NCI-H524 (cell line): ENCODE data around the gene PGA4.

ENCODE experiments used
- DNase-seq, 2 experiments: peaks; one replicate each; lab custom pipeline; 2025; lab: John Stamatoyannopoulos, UW

Gene PGA4

GRCh38 chr11:61279934-61280659 is 58.0 kb downstream of the PGA4 start:
- DNase-seq, result no peak

DNA sequence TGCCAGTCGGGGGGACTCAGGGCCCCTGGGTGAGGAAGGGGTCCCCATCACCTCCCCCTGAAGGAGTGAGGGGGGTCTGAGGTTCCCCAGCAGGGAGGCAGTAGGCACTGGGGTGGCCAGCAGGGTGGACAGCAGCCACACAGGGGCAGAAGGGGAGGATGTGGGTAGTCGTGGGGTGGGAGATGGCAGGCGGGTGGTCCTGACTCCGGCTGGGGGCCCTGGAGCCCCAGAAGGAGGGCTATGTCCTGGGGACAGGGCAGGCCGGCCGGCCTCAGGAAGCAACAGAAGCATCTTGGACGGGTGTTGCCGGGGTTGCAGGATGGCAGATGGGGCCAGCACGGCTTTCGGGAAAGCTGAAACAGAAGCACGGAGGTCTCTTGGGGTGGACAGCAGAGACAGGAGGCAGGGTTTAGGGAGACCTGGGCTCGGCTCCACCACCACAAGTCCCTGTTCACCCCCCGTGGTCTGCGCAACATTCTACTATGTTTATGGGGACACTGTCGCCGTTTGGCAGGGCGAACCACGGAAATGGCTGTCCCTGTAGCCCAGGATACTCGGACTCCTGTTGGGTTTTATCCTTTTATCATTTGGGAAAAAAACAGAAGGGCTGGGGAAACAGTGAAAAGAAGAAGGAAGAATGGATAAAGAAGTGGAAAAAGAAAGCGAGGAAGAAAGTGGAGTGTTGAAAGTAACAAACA is 58.9 kb downstream of the PGA4 start:
- no peak for DNase-seq
